Neural cell (in vitro differentiated cells): ENCODE measurements around the gene HIF1A. TPM values are rescaled to one million over a fixed set of nuclear protein-coding genes. Genes with fewer than 3 reads are reported as not detected.

Experiments
- H2AFZ ChIP-seq: fragments of 200-600, 300-800 bp; sonication (generic), shearing (Covaris generic); 2 replicates; pipeline ENCODE4 v1.6.0; 2014; ENCODE audit warnings: low read depth, mild to moderate bottlenecking, antibody characterized with exemption, low read length, moderate library complexity
- H3F3A ChIP-seq: fragments of 200-600 bp; shearing (Covaris generic); 2 replicates; pipeline ENCODE4 v1.6.1; 2016; ENCODE audit warnings: mild to moderate bottlenecking, moderate library complexity, mixed read lengths, antibody characterized with exemption, low read length; ENCODE audit not compliant: insufficient read depth, poor library complexity, severe bottlenecking
- H3K27ac ChIP-seq: fragments of 200-600, 300-800 bp; sonication (generic), shearing (Covaris generic); 2 replicates; pipeline ENCODE4 v1.5.1; 2014; ENCODE audit warnings: mild to moderate bottlenecking, low read length, moderate library complexity
- H3K27me3 ChIP-seq: fragments of 300-800, 200-600 bp; sonication (generic), shearing (Covaris generic); 2 replicates; pipeline ENCODE4 v1.6.0; 2014; ENCODE audit warnings: mild to moderate bottlenecking, low read depth, low read length, moderate library complexity; ENCODE audit not compliant: insufficient read depth
- H3K36me3 ChIP-seq: fragments of 300-800, 200-600 bp; sonication (generic), shearing (Covaris generic); 2 replicates; pipeline ENCODE4 v1.5.1; 2014; ENCODE audit warnings: mild to moderate bottlenecking, antibody characterized with exemption, low read length, moderate library complexity; ENCODE audit not compliant: insufficient read depth
- H3K4me2 ChIP-seq: fragments of 300-800, 200-600 bp; sonication (generic), shearing (Covaris generic); 2 replicates; pipeline ENCODE4 v1.6.0; 2014; ENCODE audit warnings: mild to moderate bottlenecking, low read length
- H3K4me3 ChIP-seq: fragments of 300-800, 200-600 bp; sonication (generic), shearing (Covaris generic); 2 replicates; pipeline ENCODE4 v1.5.1; 2014; ENCODE audit warnings: mild to moderate bottlenecking, low read length, moderate library complexity
- H3K79me2 ChIP-seq: fragments of 200-600 bp; shearing (Covaris generic); replicated peaks from 2 replicates; pipeline ENCODE4 v1.6.0; 2014; ENCODE audit warnings: mild to moderate bottlenecking, low read length, moderate library complexity; ENCODE audit not compliant: insufficient read depth
- H3K9ac ChIP-seq: fragments of 300-800, 200-600 bp; sonication (generic), shearing (Covaris generic); 2 replicates; pipeline ENCODE4 v1.6.1; 2016; ENCODE audit warnings: mild to moderate bottlenecking, low read length, mixed read lengths
- H3K9me2 ChIP-seq: fragments of 200-600 bp; shearing (Covaris generic); 2 replicates; pipeline ENCODE4 v1.6.1; 2016; ENCODE audit warnings: mild to moderate bottlenecking, low read length, mixed read lengths; ENCODE audit not compliant: insufficient read depth
- H3K9me3 ChIP-seq: fragments of 200-600, 300-800 bp; sonication (generic), shearing (Covaris generic); 2 replicates; pipeline ENCODE4 v1.6.1; 2016; ENCODE audit warnings: mild to moderate bottlenecking, mixed run types, low read length, moderate library complexity, mixed read lengths
- H4K20me1 ChIP-seq: fragments of 200-600 bp; shearing (Covaris generic); 2 replicates; pipeline ENCODE4 v1.6.1; 2016; ENCODE audit warnings: mild to moderate bottlenecking, mixed run types; ENCODE audit not compliant: insufficient read depth
- CTCF ChIP-seq: fragments of 450-650 bp; IDR thresholded peaks from 2 replicates; pipeline ENCODE4 v1.5.1; 2014; ENCODE audit warnings: antibody characterized with exemption, mild to moderate bottlenecking, moderate library complexity; ENCODE audit not compliant: poor library complexity, severe bottlenecking
- EP300 ChIP-seq: fragments of 450-650 bp; conservative IDR thresholded peaks from 2 replicates; pipeline ENCODE4 v1.6.1; 2014; ENCODE audit warnings: antibody characterized with exemption, mild to moderate bottlenecking, moderate library complexity; ENCODE audit not compliant: poor library complexity, severe bottlenecking
- EZH2 ChIP-seq: fragments of 200-600, 300-800 bp; shearing (Covaris generic), sonication (generic); IDR thresholded peaks from 2 replicates; pipeline ENCODE4 v1.6.1; 2014; ENCODE audit warnings: antibody characterized with exemption, low read length, borderline replicate concordance, mild to moderate bottlenecking; ENCODE audit not compliant: insufficient read depth, poor library complexity, severe bottlenecking
- MXI1 ChIP-seq: fragments of 450-650 bp; conservative IDR thresholded peaks from 2 replicates; pipeline ENCODE4 v1.6.1; 2014; ENCODE audit warnings: antibody characterized with exemption, mild to moderate bottlenecking; ENCODE audit not compliant: poor library complexity, severe bottlenecking
- POLR2AphosphoS5 ChIP-seq: IDR thresholded peaks from 2 replicates; pipeline ENCODE4 v1.6.1; 2012
- RAD21 ChIP-seq: fragments of 450-650 bp; conservative IDR thresholded peaks from 2 replicates; pipeline ENCODE4 v1.6.1; 2014; ENCODE audit warnings: antibody characterized with exemption, mild to moderate bottlenecking, moderate library complexity
- REST ChIP-seq: IDR thresholded peaks from 2 replicates; pipeline ENCODE4 v1.6.1; 2012; ENCODE audit warnings: borderline replicate concordance
- SMC3 ChIP-seq: fragments of 450-650 bp; conservative IDR thresholded peaks from 2 replicates; pipeline ENCODE4 v1.6.1; 2014; ENCODE audit warnings: antibody characterized with exemption, mild to moderate bottlenecking, moderate library complexity; ENCODE audit not compliant: poor library complexity
- TAF1 ChIP-seq: IDR thresholded peaks from 2 replicates; pipeline ENCODE4 v1.6.1; 2012; ENCODE audit warnings: low read depth
- polyA plus RNA-seq: library from polyadenylated mRNA; depleted of rRNA; stranded (reverse); fragments of >200 nt; gene quantifications from 2 replicates; pipeline ENCODE4 v1.2.3, GENCODE V29; 2014

Gene HIF1A
- polyA plus RNA-seq, 1 donor from 2014 or later = 75.0 TPM

GRCh38 chr14:61659582-61659981 is 35.7 kb upstream of the HIF1A start:
- H3K79me2 ChIP-seq = no peaks in the 10 kb centered on the region
- no peaks in the 10 kb centered on the region for H3K9me2 ChIP-seq
- H3K27me3 ChIP-seq = no peaks in the 10 kb centered on the region
- no peaks in the 10 kb centered on the region for H4K20me1 ChIP-seq
- TF ChIP-seq EZH2 = no peak
- no peak overlapping the region for H3K27ac ChIP-seq
- H3K36me3 ChIP-seq = no peaks in the 10 kb centered on the region
- no peaks in the 10 kb centered on the region for H3F3A ChIP-seq
- no peaks in the 10 kb centered on the region for H3K9me3 ChIP-seq
- no peak overlapping the region for H2AFZ ChIP-seq
- H3K4me2 ChIP-seq = no peak overlapping the region
- H3K9ac ChIP-seq = no peak overlapping the region
- no peak overlapping the region for H3K4me3 ChIP-seq

- H3K27me3 ChIP-seq = no peaks in the 10 kb centered on the region
- no peak overlapping the region for H3K4me2 ChIP-seq
- H3K36me3 ChIP-seq = no peaks in the 10 kb centered on the region
- H4K20me1 ChIP-seq = no peaks in the 10 kb centered on the region
- no peaks in the 10 kb centered on the region for H3K9me2 ChIP-seq
- H3K9ac ChIP-seq = no peak overlapping the region
- H2AFZ ChIP-seq = no peak overlapping the region
- no peaks in the 10 kb centered on the region for H3K79me2 ChIP-seq
- TF ChIP-seq POLR2AphosphoS5 = no peak
- no peak for TF ChIP-seq EZH2
- no peak for TF ChIP-seq SMC3
- TF ChIP-seq MXI1 = no peak
- TF ChIP-seq RAD21 = no peak
- no peak for TF ChIP-seq EP300
- H3F3A ChIP-seq = no peaks in the 10 kb centered on the region
- H3K4me3 ChIP-seq = no peak overlapping the region
- no peaks in the 10 kb centered on the region for H3K9me3 ChIP-seq
- H3K27ac ChIP-seq = no peak overlapping the region
Observed at GRCh38 chr14:61661471-61662400, 33.6 kb upstream of the HIF1A start.

- Histone ChIP-seq H3K9me2 (no peaks in the 10 kb centered on the region), H3K9ac (no peak overlapping the region), H3K27me3 (no peaks in the 10 kb centered on the region), H3F3A (no peaks in the 10 kb centered on the region), H2AFZ (no peak overlapping the region), H3K4me2 (no peak overlapping the region), H3K9me3 (no peaks in the 10 kb centered on the region), H3K27ac (no peak overlapping the region), H4K20me1 (no peaks in the 10 kb centered on the region), H3K4me3 (no peak overlapping the region), H3K79me2 (no peaks in the 10 kb centered on the region), H3K36me3 (no peaks in the 10 kb centered on the region)
- TF ChIP-seq TAF1 (no peak), REST (no peak), RAD21 (no peak), EP300 (no peak), SMC3 (no peak), POLR2AphosphoS5 (no peak), MXI1 (no peak), EZH2 (no peak), CTCF (no peak)
Observed at GRCh38 chr14:61662437-61663311, 32.6 kb upstream of the HIF1A start.
